Gastroesophageal sphincter (tissue), 3 donors: ENCODE measurements around the gene PIK3R4.

Experiments used
- CTCF ChIP-seq, 4 experiments: fragments of 200-600 bp in 2 of 4; fragments of 450-650 bp in 2 of 4; sonication (generic) in 1 of 4; IDR thresholded peaks; one replicate each; pipeline ENCODE4 v1.5.1; 2017 to 2019; ENCODE audit warnings: antibody characterized with exemption in 4 of 4, mild to moderate bottlenecking in 2 of 4, moderate library complexity in 2 of 4
- EP300 ChIP-seq: sonication (generic); formaldehyde crosslinking; IDR thresholded peaks from one replicate; pipeline ENCODE4 v1.6.1; 2017; ENCODE audit warnings: antibody characterized with exemption, mild to moderate bottlenecking
- POLR2A ChIP-seq, 2 donors: fragments of 450-650 bp; IDR thresholded peaks; one replicate each; pipeline ENCODE4 v1.6.1; 2017; ENCODE audit warnings: antibody characterized with exemption in 2 of 2, mild to moderate bottlenecking in 2 of 2, moderate library complexity in 1 of 2
- POLR2AphosphoS5 ChIP-seq: sonication (generic); formaldehyde crosslinking; IDR thresholded peaks from one replicate; pipeline ENCODE4 v1.6.1; 2017; ENCODE audit warnings: antibody characterized with exemption

DNA sequence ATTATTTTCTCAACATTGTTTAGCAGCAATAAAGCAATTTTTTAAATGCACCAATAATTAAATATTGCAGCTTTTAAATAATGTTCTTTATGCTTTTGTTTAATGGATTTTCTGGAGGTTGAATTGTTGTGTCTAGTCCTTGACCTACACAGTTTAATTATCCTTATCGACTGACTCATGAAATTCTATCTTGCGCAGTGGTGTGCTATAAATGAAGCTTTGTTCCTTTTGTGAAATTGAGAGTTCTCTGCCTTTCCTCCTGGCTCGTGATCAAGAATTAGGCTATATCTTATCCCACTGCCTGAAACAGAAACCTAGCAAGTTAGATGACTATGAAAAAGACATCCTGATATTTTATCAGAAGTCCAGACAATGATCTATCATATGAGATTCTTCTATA is 37.0 kb upstream of the PIK3R4 start:
- TF ChIP-seq POLR2AphosphoS5: no peak
- TF ChIP-seq CTCF (IDR thresholded peaks at IDR 0.05): no peak
- no peak for TF ChIP-seq POLR2A (IDR thresholded peaks at IDR 0.05)
- no peak for TF ChIP-seq EP300
